ENCODE data around the gene RAET1E.
"Not testable (repeated sequence)": the region's sequence is repeated elsewhere in the genome, so short reads cannot be mapped to it uniquely, and the experiment has no call there.

GRCh38 chr6:149947533-149947932 lies 49.6 kb upstream of the RAET1E start:
- TF ChIP-seq, protein P1, sequence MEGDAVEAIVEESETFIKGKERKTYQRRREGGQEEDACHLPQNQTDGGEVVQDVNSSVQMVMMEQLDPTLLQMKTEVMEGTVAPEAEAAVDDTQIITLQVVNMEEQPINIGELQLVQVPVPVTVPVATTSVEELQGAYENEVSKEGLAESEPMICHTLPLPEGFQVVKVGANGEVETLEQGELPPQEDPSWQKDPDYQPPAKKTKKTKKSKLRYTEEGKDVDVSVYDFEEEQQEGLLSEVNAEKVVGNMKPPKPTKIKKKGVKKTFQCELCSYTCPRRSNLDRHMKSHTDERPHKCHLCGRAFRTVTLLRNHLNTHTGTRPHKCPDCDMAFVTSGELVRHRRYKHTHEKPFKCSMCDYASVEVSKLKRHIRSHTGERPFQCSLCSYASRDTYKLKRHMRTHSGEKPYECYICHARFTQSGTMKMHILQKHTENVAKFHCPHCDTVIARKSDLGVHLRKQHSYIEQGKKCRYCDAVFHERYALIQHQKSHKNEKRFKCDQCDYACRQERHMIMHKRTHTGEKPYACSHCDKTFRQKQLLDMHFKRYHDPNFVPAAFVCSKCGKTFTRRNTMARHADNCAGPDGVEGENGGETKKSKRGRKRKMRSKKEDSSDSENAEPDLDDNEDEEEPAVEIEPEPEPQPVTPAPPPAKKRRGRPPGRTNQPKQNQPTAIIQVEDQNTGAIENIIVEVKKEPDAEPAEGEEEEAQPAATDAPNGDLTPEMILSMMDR (IDR thresholded peaks at IDR 0.05; ENCODE audit: insufficient read depth, low read length, poor library complexity, severe bottlenecking) = not testable (repeated sequence)
- not testable (repeated sequence) for TF ChIP-seq EZH2phosphoT487 (conservative IDR thresholded peaks at IDR 0.05; ENCODE audit: low read length)

Data from SU-DHL-6 (cell line).